Left ventricle myocardium superior (tissue), 1 donor: ENCODE data around the gene MAB21L1. TPM values are rescaled to one million over a fixed set of nuclear protein-coding genes. Genes with fewer than 3 reads are reported as not detected.
A peak's percentile ranks its signal among the peaks of the same experiment; 100 is the strongest.

Experiments
- ATAC-seq: fragments of 200-7000 bp; cut with Tn5 transposase; one replicate; pipeline ENCODE4 v1.9.1; 2020; ENCODE audit warnings: mild to moderate bottlenecking, moderate library complexity
- DNase-seq: peaks from one replicate; pipeline ENCODE4 v3.0.0-alpha.2; 2020
- intact Hi-C: fragments of 100-400 bp; cut with micrococcal nuclease; formaldehyde crosslinking; loops from one replicate; pipeline ENCODE4 v1.11.0; 2022
- long read RNA-seq: library from polyadenylated mRNA; unstranded; transcript quantifications from one replicate; pipeline ENCODE4 v2.0.0, GENCODE V29; 2021
- total RNA-seq: library from RNA; stranded (reverse); fragmentation: NEBNext Ultra II Directional; extraction: Animal tissue kit (Norgen Biotek cat#: 25700); gene quantifications from one replicate; pipeline ENCODE4 v1.2.1, GENCODE V29; 2021
- donor health status: DM: no; HTN: yes; CAD: no; lungs with severe emphysema.

The MAB21L1 gene
- total RNA-seq, result 0.30 TPM
- long read RNA-seq, partial matches to known transcripts, result 0 of 1 reads
- long read RNA-seq, other reads (novel, unspliced or antisense), result 0 of 1 reads

DNA sequence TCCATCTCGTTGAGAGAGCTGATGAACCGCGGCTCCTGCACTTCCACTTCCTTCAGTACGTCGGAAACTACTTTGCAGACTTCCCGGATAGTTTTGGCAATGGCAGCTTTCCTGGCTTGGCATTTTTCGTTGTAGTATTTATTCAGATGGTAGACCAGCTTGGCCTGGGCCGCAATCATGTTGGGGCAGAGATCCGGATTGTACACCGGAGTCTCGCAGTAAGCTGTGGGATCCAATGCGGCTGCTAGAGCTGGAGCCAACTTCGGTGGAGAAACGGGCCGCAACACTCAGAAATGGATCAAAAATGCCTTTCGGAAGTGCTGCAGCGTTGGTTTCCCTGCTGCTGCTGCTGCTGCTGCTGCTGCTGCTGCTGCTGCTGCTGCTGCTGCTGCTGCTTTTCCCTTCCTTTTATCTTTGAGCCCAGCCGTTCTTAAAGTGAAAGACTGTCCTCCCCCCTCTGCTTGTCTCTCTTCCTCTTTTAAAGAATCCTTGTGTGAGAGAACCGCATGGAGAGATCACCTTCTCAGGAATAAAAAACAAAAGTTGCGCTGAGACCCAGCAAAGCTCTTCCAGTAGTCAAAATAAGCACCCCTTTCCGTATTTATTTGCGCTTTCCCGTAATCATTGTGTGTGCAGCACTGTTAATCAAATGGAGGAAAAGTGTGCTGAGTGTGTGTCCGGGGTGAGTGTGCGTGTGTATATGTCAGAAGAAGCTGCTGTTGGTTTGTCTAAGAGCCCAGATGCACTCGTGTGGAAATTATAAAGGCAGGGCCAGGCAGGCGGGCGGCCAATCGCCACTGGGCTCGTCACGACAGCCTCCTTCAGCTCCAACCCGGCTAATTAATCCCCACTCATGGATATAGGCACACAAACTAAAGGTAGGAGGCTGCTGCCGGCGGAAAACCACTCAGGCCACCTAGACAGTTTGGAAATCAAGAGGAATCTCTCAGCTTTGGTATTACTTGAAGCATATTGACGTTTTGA is at the start of gene MAB21L1:
Gene MAB21L1, minus strand, starts transcription at position 730 of the 984 bp plus-strand sequence. Its CDS starts 551 bp downstream, at position 179.
- intact Hi-C loops, result no loop called here
- DNase-seq, result peak; percentile 37
- ATAC-seq, result peak; percentile 63

DNA sequence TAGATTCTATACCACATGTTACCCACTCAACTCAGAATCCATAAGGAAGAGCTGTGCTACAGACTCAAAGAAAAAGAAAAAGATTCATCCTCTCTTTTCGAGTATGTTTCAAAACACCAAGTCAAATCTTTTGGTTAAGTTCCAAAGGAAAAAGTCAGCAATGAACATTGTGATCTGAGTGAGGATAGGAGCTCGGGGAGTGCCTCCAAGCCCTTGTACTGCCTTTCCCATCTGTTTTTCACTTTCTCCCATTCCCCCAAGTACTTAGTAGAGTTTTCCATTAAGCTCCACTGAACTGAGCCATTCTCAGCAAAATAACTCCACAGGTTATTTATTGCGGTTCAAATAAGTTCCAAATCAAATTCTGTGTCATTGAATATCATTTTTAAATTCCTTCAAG is 47.7 kb upstream of the MAB21L1 start:
- intact Hi-C loops, result no loop called here
- no peak for DNase-seq
- ATAC-seq, result peak; percentile 87

DNA sequence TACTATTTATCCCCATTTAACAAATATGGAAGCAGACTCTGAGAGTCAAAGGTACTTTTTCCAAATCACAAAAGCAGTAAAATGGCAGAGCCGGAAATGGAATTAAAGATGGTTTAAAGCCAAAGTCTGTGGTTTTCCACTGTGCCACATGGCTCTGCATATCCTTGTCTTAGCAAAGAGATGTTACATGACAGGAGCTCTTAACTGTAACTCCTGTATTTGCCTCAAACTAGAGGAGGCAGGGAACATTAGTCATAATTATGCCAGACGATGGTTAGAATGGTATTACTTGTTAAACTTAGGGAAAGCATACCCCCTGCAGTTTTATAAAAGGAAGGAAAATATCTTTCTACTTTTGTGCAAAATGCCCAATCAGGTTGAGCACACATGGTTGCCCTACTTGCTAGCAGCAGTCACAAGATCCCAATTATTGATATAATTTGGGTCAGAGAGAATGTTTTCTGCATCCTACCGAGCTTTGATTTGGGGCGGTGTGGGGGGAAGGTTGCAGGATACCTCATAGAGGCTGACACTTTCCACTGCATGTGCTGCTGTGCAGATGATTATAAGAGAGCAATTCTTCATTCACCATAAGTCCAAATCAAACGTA is 42.0 kb upstream of the MAB21L1 start:
- DNase-seq, result no peak
- intact Hi-C loops, result no loop called here
- no peak for ATAC-seq

DNA sequence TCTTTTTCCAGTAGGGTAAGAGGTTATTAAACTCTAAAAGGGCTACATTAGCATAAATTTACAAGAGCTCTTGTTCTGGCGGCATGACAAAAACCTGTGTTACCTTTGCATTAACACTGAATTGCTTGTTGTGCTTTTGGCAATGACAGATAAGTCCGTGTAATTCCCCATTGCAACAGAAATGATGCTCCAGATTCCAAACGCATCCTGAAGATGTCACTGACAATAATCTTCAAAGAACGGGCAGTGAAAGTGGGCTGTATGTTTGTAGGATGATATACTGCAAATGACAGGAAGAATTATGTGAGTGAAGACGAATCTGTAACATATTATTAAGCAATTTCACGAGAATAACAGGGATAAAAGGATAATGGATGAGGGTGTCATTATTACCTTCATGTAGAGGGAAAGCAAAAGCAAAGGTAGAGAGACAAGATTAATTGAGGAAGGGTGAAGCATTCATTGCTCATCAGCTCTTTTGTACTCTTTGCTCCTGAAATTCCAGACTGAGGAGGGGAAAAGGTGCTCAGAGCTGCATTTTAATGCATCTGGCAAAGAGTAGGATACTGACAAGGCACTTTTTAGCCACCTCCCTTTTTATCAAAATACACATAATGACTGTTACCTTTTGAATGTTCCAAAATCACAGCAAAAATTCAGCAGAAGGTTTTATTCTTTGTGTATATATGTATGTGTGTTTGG is 38.5 kb upstream of the MAB21L1 start:
- no peak for DNase-seq
- ATAC-seq, result no peak
- intact Hi-C loops, result no loop called here

DNA sequence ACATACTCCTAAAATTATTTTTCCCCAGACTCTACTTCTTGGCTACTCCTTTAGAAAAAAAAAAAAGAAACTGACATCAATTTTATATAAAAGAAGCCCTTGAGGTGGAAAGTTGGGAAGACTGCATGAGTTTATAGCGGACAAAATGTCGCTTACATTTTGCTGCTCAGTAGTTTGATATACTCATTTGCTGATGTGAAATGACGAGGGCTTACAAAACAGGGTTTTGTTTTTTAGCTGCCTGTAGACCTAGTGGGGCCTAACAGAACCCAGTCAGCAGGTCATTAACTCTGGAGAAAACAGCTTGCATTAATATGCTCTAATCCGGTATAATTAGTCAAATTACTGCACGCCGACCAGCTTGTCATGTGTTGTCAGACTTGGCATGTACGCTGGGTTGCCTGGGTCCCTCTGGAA is 37.6 kb upstream of the MAB21L1 start:
- no peak for DNase-seq
- no peak for ATAC-seq
- intact Hi-C loops, result no loop called here

DNA sequence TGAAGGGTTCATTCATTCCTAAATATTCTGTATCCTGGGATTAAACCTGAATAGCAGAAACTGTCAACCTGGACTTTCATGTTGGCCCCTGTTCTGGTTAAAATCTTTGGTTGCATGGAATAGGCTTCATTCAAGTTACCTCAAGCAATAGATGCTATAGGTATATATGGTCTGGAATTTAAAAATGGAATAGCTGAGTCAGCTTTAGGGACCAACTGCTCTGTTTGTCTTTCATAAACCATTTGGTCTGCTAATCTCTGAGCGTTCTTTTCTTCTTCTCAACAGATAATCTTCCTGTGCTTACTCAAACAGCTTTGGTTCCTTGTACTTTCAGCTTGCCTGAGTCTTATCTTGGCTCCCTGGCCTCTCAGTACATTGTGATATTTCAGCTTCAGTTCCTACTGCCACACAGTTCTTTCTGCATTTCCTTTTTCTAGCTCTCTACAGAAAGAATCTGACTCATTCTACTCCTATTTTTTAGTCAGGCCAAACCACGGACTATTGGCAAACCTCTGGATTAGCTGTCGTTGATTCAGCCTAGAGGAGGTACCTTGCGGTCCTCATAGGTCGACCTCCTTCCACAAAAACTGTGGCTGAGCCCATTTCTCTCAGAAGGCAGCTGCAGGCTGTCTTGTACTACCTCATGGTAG is 35.9 kb upstream of the MAB21L1 start:
- ATAC-seq, result peak; percentile 90
- intact Hi-C loops, result no loop called here
- DNase-seq, result no peak

DNA sequence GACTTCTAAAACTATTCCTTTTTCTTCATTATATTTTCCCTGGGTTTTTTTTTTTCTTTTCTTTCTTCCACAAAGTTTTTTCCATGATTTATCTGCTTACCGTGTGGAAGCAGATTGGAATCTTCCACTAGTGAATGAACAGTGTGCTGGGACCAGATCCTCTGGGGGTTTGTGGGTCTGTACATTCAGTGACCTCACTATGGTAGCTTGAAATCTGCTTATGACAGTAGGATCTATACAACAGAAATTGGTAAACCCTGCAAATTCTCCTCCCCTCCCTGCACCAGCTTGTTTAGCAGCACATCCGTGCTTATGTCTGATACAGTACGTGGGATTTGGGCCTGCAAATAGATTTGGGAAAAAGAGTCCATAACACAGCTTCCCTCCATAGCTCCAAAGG is 26.0 kb upstream of the MAB21L1 start:
- DNase-seq (no peak), ATAC-seq (no peak)
- intact Hi-C loops, result no loop called here

DNA sequence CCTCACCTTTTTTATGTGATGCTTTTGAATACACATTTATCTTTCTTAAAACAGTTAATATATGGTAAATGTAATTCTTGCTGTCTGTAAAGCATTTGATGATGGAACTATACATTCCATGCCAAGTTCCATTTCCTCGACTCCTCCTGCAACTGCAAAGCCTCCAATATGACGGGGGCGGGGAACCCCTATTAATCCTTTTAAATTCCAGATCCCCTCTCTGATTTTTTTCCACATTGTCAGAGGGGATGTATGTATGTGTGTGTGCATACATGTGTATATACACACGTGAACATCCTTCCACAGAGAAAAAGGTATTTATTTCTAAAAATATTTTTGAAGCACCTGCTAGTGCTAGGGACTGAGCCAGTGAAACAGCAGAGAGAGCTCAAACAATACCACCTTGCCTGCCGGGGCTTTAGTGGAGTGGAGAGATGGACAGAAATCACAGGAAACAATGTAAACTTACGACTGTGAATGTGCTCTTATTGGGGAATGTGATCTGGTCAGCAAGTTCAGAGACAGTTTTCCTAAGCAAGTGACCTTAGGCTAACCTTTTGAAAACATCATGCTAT is 25.3 kb upstream of the MAB21L1 start:
- DNase-seq (no peak), ATAC-seq (no peak)
- intact Hi-C loops, result no loop called here

DNA sequence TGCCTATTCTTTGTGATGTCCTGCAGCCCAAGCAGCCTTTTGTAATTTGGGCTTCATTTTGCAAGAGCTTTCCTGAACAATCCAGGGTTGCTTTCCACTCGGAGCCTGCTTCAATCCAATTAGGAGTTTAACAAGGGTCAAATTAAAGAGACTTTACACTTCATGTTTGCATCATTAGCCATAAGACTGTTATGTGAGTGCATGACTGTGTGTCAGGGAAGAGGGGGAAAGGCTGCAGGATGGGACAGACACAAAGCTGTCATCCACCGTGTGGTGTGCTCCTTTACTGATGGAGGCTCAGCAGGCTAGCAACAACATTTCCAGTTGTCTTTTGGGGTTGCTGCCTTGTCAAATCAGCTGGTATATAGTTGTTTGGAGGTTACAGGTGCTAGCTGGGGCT is 23.7 kb upstream of the MAB21L1 start:
- no peak for DNase-seq
- intact Hi-C loops, result no loop called here
- ATAC-seq, result no peak

DNA sequence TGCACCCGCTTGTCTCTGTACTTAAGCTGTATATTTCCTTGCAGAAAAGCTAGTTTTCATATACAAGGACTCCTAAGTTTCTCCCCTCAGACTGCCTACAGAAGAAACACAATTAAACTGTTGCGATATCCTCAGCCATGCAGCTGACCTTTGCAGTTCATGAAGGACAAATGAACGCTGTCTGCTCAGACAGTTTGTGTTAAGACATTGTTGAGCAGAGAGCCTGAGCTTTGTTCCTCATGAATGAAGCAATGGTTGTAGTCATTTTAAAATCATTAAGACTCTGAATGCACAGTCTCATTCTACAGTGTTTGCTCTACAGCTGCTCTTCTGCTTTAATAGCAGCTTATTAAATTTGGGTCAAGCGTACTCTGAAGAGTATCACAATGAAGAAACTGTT is 23.2 kb upstream of the MAB21L1 start:
- DNase-seq (no peak), ATAC-seq (peak; percentile 34)
- intact Hi-C loops, result no loop called here

DNA sequence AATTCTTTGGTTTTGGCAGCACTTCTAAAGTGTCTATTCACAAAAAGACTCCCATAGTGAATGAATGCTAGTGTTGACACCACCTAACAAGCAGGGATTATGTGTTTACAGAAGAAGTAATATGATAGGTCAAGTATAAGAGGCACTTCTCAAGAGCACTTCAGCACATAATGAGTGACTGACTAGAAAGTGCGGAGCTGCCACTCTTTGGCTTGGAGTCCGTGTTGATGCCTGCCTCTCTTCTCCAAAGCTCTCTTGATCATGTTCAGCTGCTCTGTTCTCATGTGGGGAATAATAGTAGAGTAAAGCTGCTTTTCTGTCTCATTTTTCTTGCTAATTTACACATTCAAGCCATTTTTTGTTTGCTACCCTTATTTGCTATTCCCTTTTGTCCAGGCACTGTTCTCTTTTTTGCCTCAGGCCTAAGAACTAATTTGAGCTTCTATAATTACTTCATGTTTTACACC is 22.7 kb upstream of the MAB21L1 start:
- intact Hi-C loops, result no loop called here
- ATAC-seq (peak; percentile 98), DNase-seq (peak; percentile 31)

DNA sequence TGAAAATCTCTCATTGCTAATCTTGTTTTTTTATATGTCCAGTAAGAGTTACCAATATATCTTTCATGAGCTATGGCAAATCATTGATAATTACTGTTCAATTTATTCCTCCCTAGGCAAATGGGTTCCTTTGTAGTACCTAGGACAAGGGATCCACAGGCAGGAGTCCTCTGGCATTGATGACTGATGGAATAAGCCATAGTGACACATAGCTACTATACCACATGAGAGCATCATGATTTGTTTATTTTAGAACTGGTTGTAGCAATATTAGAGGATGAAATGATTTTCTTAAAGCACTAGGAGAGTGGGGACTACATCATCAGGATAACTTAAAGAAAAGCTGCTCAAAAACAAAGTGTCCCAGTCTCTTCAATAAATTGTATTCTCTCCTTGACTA is 21.7 kb upstream of the MAB21L1 start:
- ATAC-seq, result no peak
- intact Hi-C loops, result no loop called here
- DNase-seq, result no peak

DNA sequence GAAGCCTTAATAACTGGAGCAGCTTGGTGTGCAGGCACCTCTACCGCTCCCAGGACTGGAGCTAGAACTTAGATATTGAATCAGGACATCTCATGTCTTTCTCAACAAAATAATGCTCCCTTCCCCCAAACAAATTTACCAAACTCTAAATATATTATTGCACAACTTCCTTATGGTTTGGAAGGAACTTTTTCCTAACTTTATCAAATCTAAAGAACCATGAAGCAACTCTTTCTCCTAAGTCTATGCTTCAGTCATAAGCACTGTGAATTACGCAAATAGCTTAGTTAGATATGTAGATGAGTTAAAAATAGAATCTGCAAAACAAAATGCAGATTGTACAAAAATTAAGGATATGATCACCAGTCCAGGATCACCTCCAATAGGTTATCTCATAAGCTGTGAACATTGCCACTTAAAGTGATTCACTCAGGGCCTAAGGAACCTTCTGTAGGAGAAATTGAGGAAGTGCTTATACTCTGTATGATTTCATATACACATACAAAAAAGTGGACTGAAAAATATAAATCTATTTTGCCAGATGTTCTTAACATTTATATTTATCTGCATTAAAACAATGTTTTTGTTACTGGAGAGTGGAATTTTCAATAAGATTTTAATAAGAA is 20.4 kb upstream of the MAB21L1 start:
- no peak for ATAC-seq
- intact Hi-C loops, result no loop called here
- DNase-seq, result no peak

DNA sequence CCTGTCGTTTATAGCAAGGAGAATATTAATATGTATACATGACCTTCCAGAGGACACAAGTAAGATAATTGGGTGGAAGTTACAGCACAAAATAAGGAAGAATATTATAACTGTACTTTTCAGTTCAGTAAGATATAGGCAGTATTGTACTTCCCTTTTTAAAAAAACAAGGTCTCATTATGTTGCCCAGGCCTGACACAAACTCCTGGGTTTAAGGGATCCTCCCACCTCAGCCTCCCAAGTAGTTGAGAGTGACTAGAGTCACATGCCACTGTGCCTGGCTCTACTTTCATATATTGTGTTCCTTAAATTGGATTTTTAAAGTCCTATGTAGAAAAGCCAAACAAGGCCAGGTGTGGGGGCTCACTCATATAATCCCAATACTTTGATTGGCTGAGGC is 19.5 kb upstream of the MAB21L1 start:
- no peak for ATAC-seq
- no peak for DNase-seq
- intact Hi-C loops, result no loop called here

DNA sequence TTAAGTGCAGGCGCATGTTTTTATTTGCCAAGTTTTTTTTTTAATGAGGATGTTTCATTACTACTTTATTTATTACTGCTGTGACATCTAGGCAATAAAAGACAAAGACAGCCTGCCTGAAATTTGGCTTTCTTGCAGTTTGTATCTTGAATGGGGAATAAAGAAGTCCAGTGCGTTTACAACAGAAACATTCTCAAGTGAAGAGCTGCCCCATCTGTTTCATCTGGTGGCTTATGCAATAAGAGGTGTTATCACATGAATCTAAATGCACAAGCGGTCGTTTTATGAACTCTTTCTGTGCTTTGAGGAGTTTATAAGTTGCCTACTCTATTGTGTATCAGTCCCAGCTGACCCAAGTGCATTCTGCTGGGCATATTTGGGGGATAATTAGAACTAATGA is 12.6 kb upstream of the MAB21L1 start:
- intact Hi-C loops, result no loop called here
- DNase-seq (no peak), ATAC-seq (no peak)

DNA sequence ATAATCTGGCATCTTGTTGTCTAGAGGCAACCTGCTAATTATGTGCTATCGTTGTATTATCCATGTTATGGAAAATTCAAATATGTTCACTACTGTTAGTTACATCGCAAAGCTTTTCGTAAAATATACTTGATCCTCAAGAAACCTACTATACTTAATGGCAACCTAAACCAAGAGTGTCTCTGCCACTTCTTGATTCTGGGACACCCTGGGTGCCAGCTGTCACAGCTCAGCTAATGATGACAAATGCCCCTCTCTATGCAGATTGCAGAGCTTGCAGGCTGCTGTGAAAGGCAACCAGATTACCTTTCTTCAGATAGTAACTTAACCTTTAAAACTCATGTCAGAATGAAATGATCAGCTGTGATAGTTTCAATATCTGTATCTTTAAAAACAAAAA is 8.9 kb upstream of the MAB21L1 start:
- ATAC-seq, result no peak
- DNase-seq, result no peak
- intact Hi-C loops, result no loop called here

DNA sequence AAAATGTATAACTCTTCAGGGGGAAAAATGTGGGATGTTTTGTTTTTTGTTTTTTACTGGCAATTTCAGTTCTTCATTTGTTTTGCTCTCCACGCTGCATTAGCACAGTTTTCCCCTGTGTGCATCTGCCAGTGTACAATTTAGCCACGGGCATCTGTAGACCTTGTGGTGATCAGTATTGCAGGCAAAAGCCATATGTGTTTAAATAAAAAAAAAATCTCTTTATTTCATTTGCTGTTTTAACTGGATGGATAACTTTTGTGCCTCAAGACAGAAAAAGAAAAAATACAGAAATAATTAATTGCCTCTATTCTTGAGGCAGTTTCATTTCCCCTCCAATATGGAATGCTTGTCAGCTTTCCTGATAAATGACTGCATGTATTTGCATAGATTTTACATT is 7.9 kb upstream of the MAB21L1 start:
- DNase-seq (no peak), ATAC-seq (no peak)
- intact Hi-C loops, result no loop called here

DNA sequence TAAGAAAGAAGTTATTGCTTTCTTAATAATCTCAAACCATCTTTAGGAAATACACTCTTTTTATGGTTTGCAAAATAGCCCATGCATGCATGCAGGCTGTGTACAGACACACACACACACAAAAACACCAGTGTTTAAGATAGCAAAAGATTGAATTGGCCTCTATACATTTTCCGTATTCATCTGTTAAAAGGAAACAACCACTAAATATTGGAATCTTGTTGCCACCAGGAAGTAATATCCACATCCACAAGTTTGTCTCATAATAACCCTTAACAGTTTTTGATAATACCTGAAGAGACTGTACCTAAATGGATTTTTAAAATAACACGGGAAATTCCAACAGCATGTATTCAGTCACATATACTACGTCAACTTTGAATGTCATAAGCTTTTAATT is 7.3 kb upstream of the MAB21L1 start:
- ATAC-seq (no peak), DNase-seq (no peak)
- intact Hi-C loops, result no loop called here

DNA sequence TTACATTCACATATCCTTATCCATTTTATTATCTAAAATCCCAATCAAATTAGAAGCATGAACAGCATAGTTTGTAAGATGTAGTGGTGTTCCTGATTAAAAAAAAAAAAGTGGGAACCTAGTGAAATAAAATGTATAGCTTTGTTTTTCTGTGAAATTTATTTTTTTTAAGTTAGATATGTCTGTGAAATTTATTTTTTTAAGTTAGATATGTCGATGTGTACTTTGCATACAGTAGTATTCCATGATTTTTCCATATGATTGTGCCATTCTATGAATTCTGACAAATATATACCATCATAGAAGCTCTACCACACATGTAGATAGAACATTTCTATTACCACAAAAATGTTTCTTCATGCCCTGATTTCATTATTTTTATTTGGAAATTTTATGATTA is 6.0 kb upstream of the MAB21L1 start:
- intact Hi-C loops, result no loop called here
- DNase-seq (no peak), ATAC-seq (no peak)
